ENCODE results near the gene DPAGT1.
"Not testable (repeated sequence)": the region's sequence is repeated elsewhere in the genome, so short reads cannot be mapped to it uniquely, and the experiment has no call there.

The DPAGT1 gene

DNA sequence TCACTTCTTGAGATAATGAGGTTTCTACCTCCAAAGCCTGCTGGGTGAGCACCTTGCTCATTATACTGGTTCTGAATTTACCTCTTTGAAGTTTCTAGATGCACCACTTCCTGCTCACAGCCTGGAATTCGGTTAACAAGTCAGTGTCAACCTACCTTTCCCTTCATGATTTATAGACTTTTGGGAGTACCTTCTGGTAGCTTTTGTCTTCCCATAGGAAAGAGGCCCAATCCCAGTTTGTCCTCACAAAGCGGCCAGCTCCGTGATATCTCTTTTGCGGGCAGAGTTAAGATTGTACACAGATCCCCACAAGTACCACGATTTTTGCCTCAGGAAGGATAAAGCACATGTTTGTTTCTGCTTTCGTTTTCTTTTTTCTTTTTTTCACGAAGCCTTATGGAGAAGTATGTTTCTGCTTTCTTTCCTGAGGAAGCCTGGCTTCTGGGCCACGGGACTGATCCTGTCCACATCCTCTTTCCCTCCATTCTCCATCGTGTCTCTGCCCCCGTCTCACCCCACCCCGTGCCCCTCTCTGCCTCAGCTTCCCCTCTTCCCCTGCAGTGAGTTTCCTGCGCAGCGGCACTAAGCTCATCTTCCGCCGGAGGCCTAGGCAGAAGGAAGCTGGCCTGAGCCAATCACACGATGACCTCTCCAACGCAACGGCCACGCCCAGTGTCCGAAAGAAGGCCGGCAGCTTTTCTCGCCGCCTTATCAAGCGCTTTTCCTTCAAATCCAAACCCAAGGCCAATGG lies 14.0 kb upstream of the DPAGT1 start:
- peak; percentile 34 for DNase-seq

DNA sequence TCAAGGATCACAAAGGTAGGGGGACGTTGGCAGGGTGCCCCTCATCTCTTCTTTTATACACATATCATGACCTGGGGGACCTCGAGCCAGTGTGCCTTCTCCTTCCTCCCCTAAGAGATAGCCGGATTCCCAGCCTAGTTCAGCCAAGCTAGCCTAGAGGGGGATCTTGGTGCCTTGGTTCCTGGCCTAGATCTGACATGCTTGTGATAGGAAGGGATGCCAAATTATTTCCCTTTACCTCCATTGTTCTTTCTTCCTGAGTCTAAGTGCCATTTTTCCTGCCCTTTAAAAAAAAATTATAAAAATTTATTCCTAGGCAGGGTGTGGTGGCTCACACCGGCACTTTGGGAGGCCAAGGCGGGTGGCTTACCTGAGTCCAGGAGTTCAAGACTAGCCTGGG lies 12.7 kb upstream of the DPAGT1 start:
- no peak for DNase-seq

DNA sequence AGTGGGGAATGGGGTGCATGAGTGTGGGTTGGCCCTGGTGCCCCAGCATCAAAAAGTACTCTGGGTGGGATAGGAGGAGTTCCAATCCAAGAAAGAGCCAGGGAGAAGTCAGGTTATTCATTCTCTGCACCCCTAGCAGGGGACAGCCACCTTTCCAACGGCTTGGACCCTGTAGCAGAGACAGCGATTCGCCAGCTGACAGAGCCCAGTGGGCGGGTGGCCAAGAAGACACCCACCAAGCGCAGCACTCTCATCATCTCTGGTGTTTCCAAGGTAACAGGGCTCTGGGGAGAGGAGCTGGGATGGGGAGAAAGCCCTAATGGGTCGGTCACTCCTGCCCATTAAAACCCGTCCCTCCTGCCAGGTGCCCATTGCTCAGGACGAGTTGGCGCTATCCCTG lies 12.1 kb upstream of the DPAGT1 start:
- no peak for DNase-seq

DNA sequence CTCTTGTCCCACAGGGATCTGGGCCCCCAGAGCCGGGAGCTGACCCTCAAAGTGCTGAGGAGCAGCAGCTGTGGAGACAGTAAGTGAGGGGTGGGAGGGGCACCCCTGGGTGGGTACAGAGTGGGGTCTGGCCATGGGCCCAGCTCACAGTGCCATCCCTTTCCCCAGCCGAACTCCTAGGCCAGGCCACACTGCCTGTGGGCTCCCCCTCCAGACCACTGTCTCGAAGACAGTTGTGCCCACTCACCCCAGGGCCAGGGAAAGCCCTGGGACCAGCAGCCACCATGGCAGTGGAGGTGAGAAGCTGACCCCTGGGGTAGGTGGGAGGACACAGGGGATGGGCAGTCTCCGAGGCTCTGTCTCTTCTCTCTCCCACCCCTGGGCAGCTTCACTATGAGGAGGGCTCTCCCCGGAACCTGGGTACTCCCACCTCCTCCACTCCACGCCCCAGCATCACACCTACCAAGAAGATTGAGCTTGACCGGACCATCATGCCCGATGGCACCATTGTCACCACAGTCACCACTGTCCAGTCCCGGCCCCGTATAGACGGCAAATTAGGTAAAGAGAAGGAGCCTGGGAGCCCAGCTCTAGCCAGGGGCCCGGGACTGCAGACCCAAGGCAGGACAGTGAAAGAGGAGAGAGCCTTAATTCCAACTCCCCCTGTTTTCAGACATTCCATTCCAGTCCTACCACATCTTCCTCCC lies 10.8 kb upstream of the DPAGT1 start:
- no peak for DNase-seq

DNA sequence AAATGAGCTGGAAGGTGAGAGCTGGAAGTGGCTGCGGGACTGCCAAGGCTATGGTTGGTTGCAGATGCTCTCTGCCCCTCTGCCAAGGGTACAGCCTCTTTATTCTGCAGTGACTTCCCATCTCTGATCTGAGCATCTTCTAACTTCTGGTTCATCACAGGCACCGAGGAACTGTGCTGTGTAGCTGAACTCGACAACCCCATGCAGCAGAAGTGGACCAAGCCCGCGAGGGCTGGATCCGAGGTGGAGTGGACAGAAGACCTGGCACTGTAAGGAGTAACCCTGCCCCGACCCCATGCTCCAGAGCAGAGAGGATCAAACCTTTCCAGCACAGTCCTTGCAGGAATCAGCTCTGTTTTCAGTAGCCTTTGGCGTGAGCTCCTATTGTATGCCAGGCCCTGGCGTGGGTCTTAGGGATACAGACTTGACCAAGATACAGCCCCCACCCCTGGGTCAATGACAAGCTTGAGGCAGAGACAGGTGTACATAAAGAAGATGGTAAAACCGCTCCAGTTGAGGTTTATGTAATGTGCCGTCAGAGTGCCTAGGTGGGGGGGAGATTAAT lies 9.8 kb upstream of the DPAGT1 start:
- no peak for DNase-seq

DNA sequence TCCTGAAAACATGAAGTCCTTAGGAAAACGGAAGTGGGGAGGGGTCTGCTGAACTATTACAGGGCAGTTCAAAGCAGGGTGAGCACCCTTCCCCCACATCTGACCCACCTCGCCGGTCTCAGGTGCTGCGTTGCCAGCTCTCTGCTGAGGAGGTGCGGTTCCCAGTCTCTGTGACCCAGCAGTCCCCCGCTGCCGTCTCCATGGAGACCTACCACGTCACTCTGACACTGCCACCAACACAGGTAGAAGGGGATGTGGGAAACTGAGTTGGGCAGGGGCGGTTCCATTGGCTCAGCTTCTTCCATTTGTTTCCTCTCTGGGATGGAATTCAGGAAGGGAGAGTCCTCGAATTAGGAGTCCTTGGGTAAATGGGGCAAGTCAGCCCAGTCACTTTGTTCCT lies 8.8 kb upstream of the DPAGT1 start:
- no peak for DNase-seq

DNA sequence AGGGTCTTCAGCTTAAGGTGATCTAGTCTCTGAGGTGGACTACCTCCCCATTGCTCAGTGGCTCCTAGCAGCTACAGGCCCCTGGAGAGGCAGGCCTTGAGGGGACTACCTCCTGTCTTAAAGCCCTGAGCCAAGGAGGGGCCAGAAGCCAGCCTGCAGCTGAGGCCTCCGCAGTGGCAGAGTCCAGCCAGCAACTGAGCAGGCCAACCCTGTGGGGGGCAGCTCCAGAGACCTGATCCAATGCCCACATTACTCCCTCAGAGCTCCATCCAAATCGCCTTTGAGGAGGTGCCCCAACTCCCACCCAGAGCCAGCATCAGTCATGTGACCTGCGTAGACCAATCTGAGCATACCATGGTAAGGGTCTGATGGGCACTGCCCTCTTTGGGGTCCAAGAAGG lies 8.2 kb upstream of the DPAGT1 start:
- no peak for DNase-seq

DNA sequence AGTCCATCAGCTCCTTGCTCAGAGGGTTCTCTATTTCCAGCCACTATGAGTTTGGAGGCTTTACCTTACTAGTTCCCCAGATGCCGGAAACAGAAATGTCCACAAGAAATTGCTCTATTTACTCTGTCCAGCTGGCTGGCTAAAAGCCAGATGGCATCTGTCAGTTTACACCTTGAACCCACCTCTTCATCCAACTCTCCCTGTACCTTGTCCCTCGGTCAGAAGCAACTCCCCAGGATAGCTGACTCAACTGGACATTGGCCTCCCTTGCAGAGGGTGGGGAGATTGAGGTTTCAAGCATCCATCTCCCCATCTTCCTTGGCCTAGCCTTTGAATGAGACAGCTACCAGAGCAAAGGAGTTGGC lies 7.2 kb upstream of the DPAGT1 start:
- no peak for DNase-seq

DNA sequence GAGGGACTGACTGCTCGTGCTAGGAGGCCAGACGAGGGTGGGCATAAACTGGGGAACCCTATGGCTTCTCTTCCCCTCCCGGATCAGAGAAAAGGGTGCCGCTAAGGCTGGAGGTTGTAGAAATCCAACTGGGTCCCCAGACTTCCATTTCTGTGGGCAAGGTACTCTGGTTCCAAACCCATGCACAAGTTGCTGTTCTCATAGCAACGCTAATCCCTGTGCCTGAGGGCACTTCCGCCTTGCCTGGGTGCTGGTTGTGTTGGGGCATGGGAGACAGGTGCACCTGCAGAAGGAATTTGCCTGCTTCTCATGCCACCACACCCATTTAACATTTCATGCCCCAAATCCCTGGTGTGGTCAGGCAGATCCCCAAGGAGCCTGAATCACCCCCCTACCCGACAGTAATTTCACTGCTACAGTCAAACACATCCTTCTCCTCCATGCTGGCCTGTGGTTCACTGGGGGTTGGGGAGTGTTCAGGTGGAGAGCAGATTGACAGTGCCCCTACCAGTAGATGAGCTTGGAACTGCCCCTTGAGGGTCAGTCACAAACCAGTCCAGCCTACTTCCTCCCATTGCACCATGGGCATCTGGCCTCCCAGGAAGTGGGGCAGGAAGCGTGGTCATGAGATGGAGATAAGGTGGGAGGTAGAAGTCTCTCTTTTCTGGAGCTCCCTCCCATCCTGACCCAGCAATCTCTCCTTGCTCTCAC lies 6.6 kb upstream of the DPAGT1 start:
- DNase-seq, result peak; percentile 27

DNA sequence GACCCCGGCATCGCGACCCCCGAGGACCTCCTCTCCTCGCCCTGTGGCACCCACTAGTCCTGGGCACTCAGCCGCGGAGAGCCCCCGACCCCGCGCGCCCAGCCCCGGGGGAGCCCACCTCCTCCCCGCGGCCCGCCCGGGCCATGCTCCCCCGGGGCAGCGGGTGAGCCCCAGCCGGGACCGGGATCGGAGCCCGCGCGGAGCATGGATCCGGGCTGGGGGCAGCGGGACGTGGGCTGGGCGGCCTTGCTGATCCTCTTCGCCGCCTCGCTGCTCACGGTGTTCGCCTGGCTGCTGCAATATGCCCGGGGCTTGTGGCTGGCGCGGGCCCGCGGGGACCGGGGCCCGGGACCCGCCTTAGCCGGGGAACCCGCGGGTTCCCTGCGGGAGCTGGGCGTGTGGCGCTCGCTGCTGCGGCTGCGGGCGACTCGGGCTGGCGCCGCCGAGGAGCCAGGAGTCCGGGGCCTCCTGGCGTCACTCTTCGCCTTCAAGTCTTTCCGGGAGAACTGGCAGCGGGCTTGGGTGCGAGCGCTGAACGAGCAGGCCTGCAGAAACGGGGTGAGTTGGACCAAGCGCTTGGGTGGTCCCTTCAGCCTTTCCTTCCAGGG lies 6.0 kb upstream of the DPAGT1 start:
- DNase-seq, result no peak

DNA sequence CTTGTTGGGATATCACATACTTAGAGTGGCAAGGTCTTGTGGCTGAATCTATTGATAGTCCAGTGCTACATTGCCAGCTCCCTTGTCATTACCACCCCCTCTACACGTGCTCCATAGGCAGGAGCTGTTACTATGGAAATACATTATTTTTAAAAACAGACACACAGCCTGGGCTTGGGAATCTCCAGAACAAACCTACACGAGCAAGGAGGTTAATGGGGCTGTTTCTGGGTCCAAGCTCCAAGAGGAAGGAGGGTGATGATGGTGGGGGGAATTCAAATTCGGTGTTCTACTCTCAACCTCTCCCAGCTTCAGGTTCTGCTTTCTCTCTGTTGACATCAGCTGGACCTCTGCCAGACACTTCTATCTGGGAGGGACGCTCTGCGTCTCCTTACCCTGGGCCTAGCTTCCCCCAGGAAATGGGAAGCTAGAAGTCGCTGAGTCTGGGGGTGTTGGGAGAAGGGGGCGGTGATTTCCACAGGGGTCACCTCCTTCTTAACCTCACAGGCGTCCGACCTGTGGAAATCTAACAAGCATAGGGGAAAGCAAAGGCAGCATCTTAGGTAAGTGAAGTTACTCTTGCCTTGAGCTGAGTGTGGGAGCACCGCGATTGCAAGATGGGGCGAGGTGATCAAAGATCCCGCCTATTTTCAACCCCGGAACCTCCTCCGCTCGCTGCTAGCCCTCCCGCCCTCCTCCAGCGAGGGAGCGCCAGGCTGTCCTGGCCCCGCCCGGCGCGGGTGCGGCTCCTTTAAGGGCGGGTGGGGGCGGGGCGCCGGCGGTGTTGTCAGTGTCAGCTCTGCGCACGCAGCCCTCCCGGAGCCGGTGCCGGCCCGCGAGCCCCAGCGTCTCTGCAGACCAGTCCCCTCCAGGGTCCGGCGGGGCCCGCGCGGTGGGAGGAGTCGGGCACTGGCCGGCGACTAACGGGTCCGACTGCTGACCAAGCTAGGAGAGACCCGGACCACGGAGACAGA lies 5.2 kb upstream of the DPAGT1 start, which contains the start of gene C2CD2L:
C2CD2L (plus strand) TSS at position 781 of the 974 bp plus-strand sequence. CDS start 398 bp downstream, outside the sequence.
- DNase-seq, result peak; percentile 90

DNA sequence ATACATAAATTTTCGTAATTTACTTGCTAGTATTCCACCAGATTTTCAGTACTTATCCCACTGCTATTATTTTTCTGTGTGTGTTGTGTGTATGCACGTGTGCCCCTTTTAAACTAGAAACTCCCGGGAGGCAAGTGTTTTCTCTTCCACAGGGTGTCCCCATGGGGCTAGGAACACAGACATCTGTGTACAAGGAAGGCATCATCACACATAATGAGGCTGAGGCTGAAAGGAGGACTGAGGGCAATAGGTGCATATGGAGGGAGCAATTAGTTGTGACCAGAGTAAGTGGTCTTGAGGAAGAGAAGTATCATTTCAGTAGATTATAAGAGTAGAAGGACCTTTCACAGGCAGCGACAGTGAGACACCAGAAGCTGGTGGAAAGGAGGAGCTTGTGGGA lies 2.1 kb upstream of the DPAGT1 start:
- DNase-seq, result no peak

DNA sequence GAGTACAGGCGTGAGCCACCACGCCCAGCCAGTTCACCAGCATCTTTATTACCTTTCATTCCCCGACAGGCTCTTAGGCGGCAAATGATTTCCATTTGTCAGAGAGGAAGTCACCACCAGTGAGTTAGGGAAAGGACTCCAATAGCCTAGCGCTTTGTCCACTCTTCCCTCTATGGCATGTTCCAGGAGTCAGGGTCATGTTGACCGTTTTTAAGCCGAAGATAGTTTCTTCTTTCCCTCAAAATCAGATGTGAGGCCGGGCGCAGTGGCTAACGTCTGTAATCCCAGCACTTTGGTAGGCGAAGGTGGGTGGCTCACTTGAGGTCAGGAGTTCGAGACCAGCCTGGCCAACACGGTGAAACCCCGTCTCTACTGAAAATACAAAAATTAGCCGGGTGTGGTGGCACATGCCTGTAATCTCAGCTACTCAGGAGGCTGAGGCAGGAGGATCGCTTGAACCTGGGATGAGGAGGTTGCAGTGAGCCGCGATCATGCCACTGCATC lies 1.6 kb upstream of the DPAGT1 start:
- not testable (repeated sequence) for DNase-seq

DNA sequence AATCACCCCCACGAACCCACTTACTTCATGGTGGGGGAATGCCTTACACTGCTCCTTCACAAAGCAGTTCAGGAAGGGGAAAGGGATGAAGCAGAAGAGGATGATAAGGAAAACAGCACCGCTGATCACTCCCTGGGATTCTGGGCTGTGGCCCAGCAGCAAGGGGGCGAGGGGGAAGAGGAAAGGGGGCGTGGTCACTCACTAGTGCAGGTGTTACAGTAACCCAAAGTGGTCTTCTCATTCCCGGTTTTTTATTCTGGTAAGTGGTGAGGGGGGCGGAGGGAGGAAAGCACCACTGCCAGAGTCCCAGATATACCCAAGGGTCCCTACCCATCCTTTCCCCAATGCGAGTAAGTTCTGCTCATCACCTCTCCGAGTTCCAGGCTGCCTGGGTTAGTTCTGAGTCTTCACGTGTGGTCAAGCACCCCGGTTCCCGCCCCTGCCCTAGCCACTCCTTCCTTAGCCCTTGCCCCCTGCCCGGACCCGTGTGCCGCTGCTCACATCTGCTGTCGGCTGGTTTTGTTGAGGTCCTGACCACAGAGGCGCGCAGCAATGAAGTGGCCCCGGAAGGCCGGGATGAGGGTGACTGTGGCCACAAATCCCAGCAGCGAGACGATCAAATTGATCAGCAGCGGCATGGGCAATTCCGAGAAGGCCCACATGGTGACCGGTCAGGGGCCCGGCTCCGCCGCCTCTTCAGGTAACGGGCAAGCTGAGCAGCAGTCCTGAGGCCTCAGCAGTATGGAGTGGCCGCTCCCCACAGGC lies 477 bp downstream of the DPAGT1 start:
- DNase-seq, result no peak

DNA sequence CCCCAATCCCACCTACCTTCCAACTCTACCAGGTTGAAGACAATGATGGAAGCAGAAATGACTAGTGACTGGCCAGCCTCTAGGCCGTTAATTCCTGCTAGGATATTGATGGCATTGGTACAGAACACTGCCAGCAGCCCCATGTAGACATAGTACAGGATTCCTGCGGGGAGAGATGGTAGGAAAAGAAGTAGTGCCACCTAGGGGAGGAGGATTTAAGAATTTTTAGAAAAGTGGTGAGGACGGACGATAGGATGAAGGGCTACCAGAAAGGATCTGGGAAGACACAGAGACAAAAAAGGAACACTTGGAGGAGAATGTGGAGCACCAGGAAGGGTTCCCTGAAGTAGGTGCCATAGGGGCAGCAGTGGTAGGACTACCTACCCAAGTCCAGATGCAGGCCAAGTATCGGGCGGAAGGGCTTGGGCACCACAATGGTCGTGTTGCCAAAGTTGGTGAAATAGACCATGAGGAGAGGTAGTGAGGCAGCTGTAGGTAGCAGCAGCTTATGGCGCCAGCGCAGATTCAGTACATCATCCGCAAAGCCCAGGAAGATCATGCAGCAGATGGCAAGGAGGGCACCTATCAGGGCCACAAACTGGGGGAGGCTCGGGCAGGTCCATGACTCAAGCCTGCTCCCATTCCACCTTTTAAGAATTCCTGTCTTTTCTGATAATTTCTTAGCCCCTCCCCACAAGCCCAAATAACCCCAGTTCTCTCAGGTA lies 1.2 kb downstream of the DPAGT1 start:
- DNase-seq, result no peak

DNA sequence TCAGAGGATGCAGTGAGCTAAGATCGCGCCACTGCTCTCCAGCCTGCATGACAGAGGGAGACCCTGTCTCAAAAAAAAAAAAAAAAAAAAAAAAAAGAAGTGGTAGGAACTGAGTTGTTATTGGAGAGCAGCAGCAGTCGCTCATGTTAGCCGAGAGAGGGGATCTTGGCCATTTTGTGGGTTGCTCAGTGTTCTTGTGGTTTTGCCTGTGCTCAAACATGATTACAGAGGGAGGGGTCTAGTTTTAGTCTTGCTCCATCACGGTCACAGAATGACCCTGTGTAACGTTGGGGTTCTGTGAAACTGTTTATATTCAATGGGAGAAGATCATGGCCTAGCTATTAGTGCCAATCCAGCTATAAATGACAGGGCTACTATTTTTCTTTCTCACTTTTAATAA lies 1.9 kb downstream of the DPAGT1 start:
- DNase-seq, result no peak

DNA sequence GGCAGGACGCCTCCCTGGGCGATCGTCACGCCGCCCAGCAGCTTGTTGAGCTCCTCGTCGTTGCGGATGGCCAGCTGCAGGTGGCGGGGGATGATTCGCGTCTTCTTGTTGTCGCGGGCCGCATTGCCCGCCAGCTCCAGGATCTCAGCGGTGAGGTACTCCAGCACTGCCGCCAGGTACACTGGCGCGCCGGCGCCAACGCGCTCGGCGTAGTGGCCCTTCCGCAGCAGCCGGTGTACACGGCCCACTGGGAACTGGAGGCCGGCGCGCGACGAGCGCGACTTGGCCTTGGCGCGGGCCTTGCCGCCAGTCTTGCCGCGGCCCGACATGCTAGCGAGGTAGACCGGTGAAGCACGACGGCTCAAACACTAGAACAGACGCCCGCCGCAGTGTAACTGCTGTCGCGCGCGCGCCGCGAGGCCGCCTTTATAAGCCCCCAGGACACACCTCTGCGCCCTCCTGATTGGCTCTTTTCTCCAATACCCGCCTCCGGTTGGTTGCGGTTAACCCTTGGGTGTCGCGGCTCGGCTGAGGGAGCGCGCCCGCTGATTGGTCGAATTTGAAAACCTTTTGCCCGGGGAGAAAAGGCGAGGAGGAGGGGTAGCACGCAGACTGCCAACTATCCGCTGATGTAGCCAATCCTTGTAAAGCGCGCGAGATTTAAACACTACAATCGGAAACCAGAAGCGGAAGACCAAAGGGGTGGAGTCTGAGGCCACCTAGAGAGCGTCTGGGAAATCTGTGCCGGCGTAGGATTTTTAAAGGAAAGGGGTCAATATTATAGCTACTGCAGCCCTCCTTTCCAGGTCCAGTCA lies 6.4 kb downstream of the DPAGT1 start:
- DNase-seq, result peak; percentile 99

DNA sequence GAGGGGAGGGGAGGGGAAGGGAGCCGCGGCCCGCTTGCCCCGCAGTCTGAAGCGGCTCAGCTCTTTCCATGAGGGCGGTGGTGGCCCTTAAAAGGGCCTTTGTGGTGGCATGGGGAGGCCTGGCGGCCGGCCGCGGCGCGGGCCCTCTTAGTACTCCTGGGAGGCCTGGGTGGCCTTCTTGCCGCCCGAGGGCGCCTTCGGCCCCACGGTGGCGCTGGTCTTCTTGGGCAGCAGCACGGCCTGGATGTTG lies 6.9 kb downstream of the DPAGT1 start:
- DNase-seq, result no peak

DNA sequence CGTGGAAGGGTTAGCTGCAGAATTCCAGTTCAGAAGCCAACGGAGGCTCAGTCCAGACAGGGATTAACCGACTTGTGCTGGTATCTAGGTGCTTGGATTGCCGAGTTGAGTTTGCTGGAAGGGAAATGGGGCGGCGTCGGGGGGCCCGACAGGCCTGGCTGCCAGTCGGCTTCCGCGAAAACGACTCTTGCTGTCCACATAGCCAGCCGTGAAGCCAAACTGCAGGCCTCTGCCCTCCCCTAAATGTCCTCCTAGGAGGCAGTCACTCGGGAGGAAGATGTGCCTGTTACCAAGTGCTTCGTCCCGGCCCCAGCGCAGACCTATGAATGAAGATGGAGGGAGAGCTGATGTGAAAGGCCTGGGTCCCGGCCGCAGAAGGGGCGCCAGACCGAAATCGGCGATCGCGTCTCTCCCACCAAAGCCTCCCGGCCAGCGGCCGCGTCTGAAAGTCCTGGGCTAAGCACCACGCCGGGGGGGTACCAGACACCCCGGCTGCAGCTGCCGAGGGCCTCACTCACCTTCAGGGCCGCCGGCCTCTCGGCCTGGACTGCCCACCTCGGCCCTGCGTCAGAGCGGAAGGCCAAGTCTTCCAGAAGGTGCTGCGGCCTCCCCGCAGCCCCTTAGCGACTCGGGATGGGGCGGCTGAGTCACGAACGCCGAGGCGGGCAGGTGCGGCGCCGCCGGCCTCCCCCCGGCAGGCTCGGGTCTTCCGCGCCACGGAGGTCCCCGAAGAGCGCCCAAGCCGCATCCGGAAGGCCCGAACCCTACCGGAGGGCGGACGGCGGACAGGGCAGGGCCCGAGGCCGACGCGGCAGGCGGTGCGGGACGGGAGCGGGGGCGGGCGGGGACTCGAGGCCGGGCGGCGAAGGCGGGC lies 7.5 kb downstream of the DPAGT1 start:
- DNase-seq, result peak; percentile 64
